ENCODE data around the gene TNS4.

GRCh38 chr17:40516581-40517285, 15.3 kb upstream of the TNS4 start:
- TF ChIP-seq CTCF (IDR thresholded peaks at IDR 0.05) = no peak
- TF ChIP-seq POLR2A (IDR thresholded peaks at IDR 0.05) = no peak
